Stimulated activated CD8-positive, alpha-beta memory T cell treated with anti-CD3 and anti-CD28 coated beads, Interleukin-12 subunit alpha, Interleukin-12 subunit beta, amount 100 ng/mL, for 24 hours (primary cell): Measurements from ENCODE around the gene ATPAF1.

Experiments used
- DNase-seq: peaks from one replicate; pipeline ENCODE4 v3.0.0-alpha.2; 2020; ENCODE audit errors: extremely low read depth

ATPAF1 gene

GRCh38 chr1:46615735-46616134 is 52.4 kb downstream of the ATPAF1 start:
- DNase-seq: no peak

- DNase-seq: no peak
Observed at GRCh38 chr1:46615088-46615487, 53.1 kb downstream of the ATPAF1 start.

GRCh38 chr1:46614604-46614984 is 53.6 kb downstream of the ATPAF1 start:
- no peak for DNase-seq

GRCh38 chr1:46613661-46614603 is 54.2 kb downstream of the ATPAF1 start:
- DNase-seq: no peak

- DNase-seq: no peak
Observed at GRCh38 chr1:46612937-46613660, 55.1 kb downstream of the ATPAF1 start.

GRCh38 chr1:46611691-46612221 is 56.4 kb downstream of the ATPAF1 start:
- DNase-seq: no peak

GRCh38 chr1:46607345-46608130 is 60.6 kb downstream of the ATPAF1 start:
- no peak for DNase-seq

GRCh38 chr1:46606255-46606965 is 61.8 kb downstream of the ATPAF1 start:
- DNase-seq: no peak

GRCh38 chr1:46605232-46605631 is 62.9 kb downstream of the ATPAF1 start:
- no peak for DNase-seq

- peak; percentile 94 for DNase-seq
Observed at GRCh38 chr1:46603858-46604549, 64.2 kb downstream of the ATPAF1 start, which contains the start of gene MKNK1. Gene MKNK1 (minus strand): TSS chr1:46604268. CDS start chr1:46583327, 20,941 bp downstream.

- no peak for DNase-seq
Observed at GRCh38 chr1:46603481-46603857, 64.7 kb downstream of the ATPAF1 start.

GRCh38 chr1:46601257-46602007 is 66.7 kb downstream of the ATPAF1 start:
- no peak for DNase-seq

- DNase-seq: no peak
Observed at GRCh38 chr1:46599059-46599970, 68.8 kb downstream of the ATPAF1 start.

GRCh38 chr1:46596846-46597245 is 71.3 kb downstream of the ATPAF1 start:
- no peak for DNase-seq

GRCh38 chr1:46596036-46596435 is 72.1 kb downstream of the ATPAF1 start:
- DNase-seq: no peak

- no peak for DNase-seq
Observed at GRCh38 chr1:46595127-46595526, 73.0 kb downstream of the ATPAF1 start.

GRCh38 chr1:46594063-46594462 is 74.1 kb downstream of the ATPAF1 start:
- DNase-seq: no peak

- no peak for DNase-seq
Observed at GRCh38 chr1:46592823-46593222, 75.3 kb downstream of the ATPAF1 start.

- no peak for DNase-seq
Observed at GRCh38 chr1:46589529-46589928, 78.6 kb downstream of the ATPAF1 start.
